GM21447 (cell line): ENCODE measurements around the gene COL21A1.
"Not testable (repeated sequence)": the region's sequence is repeated elsewhere in the genome, so short reads cannot be mapped to it uniquely, and the experiment has no call there.

Experiments used
- ATAC-seq: cut with Tn5 transposase; IDR thresholded peaks from one replicate; pipeline ENCODE4 v1.9.1; 2021; ENCODE audit not compliant: unreplicated experiment

Gene COL21A1

DNA sequence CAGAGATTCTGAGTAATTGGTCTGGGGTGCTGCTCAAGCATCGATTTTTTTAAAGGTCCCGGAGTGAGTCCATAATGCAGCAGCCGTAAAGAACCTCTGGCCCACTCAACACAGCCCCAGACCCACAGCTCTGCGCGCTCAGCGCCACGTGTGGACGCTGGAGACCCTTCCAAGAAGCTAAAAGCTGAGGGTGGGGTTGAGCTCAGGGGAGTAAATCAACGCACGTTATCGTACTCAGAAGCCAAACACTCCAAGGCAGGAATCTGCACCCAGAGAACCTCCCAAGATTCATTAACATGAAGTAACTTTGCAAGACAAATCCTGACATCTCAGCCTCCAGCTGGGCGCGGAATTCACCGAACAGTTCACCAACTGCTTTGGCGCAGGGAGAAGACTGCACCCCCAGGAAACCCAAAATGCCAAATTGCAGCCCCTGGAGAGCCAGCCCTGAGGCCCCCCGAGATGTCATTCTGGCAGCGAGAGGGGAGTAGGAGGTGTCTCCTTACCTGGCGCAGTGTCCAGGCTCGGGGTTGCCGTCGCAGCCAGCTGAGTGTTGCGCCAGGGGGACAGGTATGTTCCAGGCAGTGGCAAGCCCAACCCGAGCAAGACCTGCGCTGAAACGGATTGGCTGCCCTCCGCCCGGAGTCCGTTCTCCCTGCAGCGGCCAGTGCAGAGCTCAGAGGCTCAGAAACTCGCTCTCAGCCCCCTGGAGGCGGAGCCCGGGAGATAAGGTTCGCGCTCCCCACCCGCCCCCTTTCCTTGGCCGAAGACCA lies at the start of gene COL21A1:
TSS of gene COL21A1 (minus strand) at position 700 of the 773 bp plus-strand sequence. CDS start 64,962 bp downstream, outside the sequence.
- ATAC-seq, result no peak

DNA sequence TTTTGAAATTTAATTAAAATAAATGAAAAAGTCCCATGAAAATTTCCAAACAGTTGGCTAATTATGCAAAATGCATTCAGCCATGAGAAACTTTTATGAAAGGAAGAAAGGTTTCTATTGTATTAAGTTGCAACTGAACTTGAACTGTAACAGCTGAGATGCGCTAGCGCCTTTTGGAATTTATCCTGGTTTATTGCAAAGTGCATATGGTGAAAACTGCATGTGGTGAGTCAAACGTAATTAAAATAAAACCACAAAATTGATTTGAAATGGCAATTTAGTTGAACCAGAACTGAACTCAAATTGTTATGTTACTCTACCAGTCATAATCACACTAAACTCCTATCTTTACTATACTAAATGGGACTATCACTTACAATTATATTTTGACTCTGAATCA lies 46.4 kb upstream of the COL21A1 start:
- ATAC-seq, result no peak

DNA sequence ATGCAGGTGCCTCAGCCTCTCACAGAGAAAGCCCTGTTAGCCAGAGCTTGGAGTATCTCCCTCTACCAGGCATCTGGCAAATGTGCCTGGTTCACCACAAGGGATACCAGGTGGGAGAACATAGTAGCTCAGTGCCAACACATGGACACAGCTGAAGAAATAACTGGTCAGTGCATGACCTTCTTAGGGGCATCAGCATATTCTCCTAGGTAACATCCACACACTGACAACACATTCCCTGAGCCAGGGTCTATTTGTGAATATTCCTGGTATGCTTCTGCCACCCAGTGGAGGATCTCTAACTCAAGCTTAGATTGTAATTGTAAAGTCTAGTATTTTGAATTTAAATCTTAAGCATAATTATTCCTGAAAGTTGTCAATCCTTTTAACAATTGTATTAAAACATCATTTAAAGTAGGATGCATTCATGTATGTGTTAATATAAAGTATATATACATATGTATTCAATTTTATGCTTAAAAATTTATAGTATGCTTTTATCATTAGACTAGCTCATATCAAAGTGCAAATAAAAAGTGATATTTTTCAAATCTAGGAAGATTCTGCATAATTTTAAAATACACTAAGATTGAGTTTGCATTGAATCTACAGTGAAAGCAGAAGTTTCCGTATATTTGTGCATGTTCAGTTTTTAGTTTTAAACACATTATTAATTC lies 45.3 kb upstream of the COL21A1 start:
- ATAC-seq, result no peak

DNA sequence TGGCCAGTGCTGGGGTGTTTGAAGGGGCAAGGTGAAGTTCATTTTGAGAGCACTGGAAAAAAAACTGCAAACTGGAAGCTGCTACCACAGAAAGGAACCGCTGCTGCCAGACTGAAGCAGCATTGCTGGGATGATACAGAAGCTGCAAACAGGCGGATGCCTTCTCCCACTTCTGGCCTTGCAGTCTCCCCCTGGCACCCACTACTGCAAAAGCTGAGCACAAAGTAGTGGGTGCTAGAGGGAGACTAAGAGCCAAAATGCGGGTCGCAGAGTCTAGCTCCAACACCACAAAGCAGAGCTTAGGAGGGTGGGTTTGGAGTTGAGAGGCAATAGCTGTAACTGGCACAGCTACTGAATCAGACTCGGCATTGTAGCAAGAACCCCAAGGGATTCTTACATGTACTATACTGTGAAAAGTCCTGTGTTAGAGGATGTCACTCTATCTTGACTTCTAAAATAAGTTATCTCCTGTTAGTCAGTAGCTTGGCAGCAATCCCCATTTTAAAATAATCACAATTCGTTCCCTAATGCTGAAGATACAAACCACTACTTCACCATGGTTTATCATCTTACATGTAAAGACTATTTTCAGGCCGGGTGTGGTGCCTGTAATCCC lies 44.0 kb upstream of the COL21A1 start:
- no peak for ATAC-seq

DNA sequence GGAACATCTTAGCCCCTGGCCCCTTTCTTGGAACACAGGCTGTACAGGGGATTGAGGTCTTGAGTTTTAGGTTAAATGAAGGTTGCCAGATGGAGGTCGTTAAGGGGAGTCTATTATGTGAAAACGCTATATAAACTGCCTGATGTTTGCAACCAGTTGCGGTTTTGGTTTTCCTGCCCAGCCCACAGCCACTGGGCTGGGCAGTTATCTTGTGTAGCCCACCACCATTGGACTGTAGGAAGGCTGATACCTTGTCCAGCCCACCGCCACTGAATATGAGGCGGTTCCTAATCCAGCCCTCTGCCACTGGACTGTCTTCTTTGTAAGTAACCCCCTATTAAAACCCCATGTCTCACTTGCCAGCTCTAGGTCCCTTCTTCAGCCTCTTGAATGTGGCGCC lies 42.3 kb upstream of the COL21A1 start:
- no peak for ATAC-seq

DNA sequence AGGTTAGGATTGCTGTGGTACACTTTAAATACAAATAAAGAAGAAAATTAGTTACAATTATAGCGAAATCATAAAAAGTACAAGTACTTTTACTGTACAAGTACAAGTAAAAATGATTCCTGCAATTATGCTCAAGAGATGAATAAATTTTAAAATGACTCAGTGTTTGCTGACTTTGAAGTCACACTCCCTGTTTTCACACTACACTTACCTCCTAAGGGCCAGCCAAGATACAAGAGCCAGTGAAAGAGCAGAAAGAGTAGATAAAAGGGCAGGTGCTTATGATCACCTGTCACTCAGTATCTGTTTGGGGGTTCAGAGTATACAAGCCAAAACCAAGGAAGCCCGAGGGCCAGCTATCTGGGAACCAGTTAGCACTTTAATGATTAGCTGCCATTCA lies 41.0 kb upstream of the COL21A1 start:
- ATAC-seq, result no peak

DNA sequence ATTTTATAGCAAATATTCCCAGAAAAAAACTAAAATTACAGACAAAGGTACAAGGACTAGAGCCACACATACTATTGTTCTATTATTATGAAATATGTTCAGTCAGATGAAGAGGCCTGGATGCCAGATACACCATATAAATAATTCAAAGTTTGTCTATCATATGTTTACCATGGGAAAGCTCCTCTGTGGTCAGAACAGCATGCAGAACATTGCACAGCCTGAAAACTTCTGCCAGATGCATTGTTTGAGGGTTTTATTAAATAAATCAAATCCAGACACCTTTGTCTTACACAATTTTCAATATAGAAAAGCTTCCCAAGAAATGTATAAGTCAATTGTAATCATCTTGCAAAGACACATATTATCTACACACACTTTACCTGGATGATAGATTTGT lies 35.0 kb upstream of the COL21A1 start:
- ATAC-seq, result no peak

DNA sequence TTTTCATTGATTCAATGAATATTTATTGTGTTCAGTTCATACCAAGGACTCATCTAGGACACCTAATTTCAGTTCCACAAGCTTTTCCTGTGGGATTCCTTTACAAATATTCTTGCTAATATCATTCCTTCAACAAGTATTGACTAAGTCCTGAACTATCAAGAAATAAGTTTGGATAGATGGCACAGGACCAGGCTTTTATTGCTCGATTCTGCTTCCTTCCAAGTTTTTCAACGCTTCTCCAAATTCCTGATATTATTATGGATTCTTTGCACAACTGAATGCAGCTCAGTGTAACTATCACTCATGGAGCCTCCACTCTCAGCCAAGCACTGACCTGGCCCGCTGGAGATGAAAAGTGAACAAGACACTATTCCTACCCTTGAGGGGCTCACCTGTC lies 32.7 kb upstream of the COL21A1 start:
- ATAC-seq, result no peak

DNA sequence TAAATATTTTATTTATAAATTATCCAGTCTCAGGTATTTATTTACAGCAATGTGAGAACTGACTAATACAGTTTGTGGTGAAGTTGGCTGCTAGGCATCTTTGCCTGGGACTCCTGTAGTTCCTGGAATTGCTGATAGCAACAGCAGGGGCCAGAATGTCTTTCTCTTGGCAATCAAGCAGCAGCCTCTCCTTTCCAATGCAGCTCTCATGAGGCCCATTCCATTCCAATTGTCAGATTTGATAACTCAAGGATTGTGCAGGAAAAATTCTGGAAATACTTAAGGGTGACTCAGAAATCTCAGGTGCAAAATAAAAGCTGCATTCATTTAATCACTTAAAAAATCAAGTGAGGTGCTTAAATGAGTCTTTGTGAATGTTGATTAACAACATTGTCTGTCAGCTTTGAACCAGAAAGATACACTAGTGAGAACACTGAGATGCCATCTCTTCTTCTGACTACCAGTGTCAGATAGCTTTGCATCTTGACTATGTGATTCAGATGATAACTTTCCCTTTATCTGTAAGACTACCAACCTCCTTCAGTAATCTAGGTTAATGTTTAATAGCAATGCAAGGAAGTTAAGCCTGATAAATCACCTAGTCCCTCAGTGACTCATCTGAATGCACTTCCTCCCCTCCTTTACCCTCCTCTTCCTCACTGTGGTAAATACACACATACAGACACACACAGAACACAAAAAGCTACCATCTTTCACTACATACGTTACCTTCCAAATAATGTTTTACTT lies 32.1 kb upstream of the COL21A1 start:
- no peak for ATAC-seq

DNA sequence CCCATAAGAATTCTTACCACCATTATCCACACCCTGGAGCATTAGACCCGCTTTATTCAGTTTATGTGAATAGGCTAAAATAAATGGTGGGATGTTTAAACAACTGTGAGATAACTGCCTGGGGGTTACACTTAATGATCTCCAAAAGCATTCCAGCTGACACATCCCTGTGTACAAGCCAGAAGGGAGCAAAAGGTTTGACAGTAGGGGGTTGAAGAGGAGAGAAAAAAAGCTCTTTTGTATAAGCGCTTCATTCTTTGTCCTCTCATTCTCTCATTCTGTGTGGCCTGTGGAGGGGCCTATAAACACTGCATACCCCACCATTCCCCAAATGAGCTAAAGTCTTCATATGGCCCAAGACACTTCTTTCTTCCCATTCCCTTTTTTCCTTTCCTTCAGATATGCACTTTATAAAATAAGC lies 30.8 kb upstream of the COL21A1 start:
- ATAC-seq, result no peak

DNA sequence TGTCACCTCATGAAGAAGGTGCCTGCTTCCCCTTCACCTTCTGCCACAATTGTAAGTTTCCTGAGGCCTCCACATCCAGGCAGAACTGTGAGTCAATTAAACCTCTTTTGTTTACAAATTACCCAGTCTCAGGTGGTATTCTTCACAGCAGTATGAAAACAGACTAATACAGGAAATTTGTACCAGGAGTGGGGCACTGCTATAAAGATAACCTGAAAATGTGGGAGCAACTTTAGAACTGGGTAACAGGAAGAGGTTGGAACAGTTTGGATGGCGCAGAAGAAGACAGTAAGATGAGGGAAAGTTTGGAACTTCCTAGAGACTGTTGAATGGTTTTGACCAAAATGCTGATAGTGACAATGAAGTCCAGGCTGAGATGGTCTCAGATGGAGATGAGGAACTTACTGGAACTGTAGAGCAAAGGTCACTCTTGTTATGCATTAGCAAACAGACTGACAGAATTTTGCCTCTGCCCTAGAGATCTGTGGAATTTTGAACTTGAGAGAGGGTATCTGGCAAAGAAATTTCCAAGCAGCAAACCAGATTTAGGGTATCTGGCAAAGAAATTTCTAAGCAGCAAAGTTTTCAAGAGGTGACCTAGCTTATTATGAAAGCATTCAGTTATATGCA lies 23.5 kb upstream of the COL21A1 start:
- no peak for ATAC-seq

DNA sequence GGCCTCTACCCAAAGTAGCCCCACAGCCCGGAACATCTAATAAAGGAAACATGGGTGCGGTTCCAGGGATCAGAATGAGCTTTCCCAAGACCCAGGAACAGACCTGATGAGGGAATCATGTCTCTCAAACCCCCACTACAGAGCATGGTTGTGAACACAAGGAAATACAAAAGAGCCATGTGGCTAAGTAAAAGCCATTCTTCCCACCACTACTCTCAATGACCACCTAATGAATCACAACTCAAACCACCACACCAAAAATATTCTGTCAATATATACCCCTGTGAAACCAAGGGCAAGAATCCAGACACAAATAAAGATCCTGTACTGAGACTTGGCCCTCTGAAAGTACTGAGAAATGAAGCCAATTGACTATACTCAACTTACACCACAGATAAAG lies 20.9 kb upstream of the COL21A1 start:
- no peak for ATAC-seq

DNA sequence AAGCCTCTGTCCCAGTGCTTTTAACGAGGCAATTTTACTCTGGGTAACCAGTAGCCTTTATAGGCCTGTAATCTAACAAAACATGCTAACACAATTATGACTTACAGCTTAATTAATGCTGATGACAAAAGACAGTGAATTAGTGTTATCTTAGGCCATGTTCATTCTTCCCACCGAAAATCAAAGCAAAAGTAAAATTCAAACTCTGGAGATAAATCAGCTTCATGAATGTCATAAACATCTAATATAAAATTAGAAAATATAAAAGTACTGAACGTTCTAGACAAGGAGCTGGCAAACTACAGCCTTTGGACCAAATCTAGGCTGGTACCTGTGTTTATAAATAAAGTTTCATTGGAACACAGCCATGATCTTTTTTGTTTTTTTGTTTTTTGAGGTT lies 18.6 kb upstream of the COL21A1 start:
- no peak for ATAC-seq

DNA sequence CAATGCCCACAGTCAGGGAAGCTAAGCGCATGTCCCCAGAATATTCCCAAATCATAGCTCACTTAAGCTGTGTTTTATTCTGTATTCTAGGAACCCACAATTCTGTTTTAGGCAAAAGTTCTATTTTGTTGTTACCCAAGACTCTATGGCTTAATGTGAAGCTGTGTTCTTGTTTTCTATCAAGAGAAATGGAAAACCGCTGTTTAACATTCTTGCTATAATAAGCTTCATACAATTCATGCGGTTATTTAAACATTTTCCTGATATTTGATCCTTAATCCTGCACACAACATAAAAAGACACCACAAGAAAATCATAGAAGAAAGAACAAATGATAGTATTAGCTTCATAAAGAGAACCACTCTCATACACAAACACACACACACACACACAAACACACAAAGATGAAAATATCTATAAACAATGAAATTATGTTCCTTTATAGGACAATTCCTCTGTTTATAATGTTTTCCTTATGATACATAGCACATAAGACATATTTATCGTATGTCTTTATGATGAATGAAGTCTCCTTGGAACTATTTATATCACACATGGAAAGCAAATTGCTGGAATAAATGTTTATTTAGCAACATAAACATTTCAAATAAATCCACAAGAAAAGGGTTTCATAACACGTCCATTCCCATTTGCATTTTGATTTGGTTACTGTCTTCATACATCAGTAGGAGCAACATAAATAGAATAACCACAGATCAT lies 16.4 kb upstream of the COL21A1 start:
- ATAC-seq, result no peak

DNA sequence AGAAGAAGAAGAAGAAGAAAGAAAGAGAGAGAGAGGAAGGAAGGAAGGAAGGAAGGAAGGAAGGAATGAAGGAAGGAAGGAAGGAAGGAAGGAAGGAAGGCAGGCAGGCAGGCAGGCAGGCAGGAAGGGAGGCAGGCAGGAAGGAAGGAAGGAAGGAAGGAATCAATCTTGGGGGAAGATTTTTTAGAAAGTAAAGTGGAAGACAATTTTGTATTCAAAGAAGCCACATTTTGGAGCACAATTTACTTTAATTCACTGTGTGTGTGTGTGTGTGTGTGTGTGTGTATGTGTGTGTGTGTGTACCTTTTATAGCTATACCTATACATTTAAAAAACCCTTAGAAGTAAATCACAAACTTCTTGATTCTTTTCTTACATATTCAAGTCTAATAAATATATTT lies 13.2 kb upstream of the COL21A1 start:
- not testable (repeated sequence) for ATAC-seq

DNA sequence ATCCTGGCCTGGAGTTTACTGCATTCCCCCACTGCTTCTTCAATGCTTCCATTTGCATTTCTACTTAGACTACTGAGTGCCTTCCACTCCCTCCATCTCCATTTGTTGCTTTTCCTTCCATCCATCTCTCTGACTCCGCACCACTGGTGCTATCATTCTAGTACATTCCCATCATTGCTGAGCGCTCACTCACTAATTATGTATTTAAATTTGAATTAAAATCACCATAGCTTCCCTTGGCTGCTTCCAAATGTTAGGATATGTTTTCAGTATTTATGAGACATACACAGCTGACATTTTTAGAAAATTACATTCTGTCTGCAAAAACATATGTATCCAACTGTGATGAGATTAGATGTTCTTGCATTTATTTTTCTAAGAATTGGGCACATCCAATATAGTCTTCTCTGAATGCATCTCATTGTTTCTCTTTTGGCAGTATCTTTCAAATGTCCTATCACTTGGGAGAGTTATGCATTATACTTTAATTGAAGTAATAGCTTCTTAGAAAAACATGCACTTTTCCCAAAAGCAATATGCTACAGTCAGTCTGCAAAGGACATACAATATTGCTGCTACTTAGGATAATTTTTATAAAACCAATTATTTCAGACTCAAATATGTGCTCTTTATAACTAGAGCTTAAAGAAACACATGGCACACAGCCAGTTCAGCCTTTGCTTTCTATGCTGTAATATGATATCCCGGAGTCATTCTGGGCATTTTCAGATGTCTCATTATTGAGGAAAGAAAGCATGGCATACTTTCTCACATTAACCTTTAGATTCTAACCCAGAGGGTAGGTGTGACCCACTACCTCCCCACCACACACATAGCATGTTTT lies 12.1 kb upstream of the COL21A1 start:
- no peak for ATAC-seq

DNA sequence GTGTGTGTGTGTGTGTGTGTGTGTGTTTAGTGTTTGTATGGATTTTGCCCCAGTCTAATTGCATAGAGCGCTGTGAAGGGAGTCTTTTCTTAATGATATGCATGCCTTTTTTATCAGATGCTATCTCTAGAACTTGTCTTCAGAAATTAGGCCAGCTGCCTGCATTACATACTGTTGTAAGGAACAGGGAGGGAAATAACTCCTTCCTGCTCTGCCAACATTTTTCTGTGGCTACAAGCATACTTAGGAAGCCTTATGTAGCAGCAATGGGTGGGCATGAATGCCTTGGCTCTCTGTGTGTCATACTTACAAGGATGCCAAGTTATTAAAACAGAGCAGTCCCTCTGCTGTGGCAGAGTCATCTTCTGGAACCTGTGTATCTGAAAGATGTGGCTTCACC lies 8.0 kb upstream of the COL21A1 start:
- ATAC-seq, result no peak

DNA sequence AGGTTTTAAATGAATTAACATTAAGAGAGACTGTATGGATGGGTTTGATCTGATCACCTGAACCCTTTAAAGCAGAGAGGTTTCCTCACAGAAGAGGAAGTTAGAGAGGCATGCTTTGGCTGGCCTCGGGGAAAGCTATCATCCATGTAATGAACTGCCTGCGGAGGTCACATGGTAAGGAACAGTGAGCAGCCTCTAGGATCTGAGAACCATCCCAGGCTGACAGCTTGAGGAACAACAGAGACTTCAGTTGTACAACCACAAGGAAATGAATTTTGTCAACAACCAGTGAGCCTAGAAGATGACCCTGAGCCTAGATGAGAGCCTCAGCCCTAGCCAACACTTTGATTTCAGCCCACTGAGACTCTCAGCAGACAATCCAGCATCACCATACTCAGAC lies 2.9 kb upstream of the COL21A1 start:
- no peak for ATAC-seq

DNA sequence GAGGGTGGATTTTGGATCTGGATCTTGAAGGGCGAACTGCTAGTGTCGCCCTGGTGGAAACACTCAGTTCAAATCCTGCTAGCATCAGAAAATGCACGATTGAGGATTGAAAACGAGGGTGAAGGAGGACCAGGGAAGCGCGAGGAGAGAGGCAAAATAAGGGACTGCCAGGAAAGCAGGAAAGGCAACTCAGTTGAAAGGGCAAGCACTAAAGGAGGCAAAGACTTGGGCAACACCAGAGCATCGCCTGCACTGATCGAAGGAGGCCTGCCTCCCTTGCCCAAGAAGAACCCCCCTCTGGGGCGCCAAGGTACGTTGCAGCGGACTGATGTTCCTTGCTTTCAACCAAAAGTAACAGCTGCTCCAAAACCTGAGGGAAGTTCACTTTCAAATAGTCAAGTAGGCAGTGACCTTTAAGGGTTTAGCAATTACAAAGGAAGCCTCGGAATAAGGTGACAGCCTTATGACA lies 308 bp upstream of the COL21A1 start:
- no peak for ATAC-seq
